GM19328 (cell line): Measurements from ENCODE around the gene WWC2.
"Not testable (repeated sequence)": the region's sequence is repeated elsewhere in the genome, so short reads cannot be mapped to it uniquely, and the experiment has no call there.

ENCODE experiments used
- ATAC-seq: cut with Tn5 transposase; IDR thresholded peaks from one replicate; pipeline ENCODE4 v1.9.1; 2021; ENCODE audit warnings: mild to moderate bottlenecking, moderate library complexity; ENCODE audit not compliant: unreplicated experiment

WWC2 gene

GRCh38 chr4:183326387-183326786, 227.3 kb downstream of the WWC2 start:
- not testable (repeated sequence) for ATAC-seq

GRCh38 chr4:183326853-183327252, 227.8 kb downstream of the WWC2 start:
- ATAC-seq, result no peak

GRCh38 chr4:183327827-183328226, 228.8 kb downstream of the WWC2 start:
- ATAC-seq, result no peak

GRCh38 chr4:183328832-183329231, 229.8 kb downstream of the WWC2 start:
- ATAC-seq, result no peak

GRCh38 chr4:183329244-183329643, 230.2 kb downstream of the WWC2 start:
- ATAC-seq, result no peak

GRCh38 chr4:183329954-183330742, 231.1 kb downstream of the WWC2 start:
- ATAC-seq, result no peak

- no peak for ATAC-seq
Measured at GRCh38 chr4:183330841-183331240, 231.8 kb downstream of the WWC2 start.

- ATAC-seq, result no peak
Measured at GRCh38 chr4:183332447-183332846, 233.4 kb downstream of the WWC2 start.

- ATAC-seq, result no peak
Measured at GRCh38 chr4:183333202-183333601, 234.1 kb downstream of the WWC2 start.

GRCh38 chr4:183333983-183334382, 234.9 kb downstream of the WWC2 start:
- ATAC-seq, result no peak

GRCh38 chr4:183335369-183335940, 236.4 kb downstream of the WWC2 start:
- ATAC-seq, result no peak

- ATAC-seq, result no peak
Measured at GRCh38 chr4:183337349-183337748, 238.3 kb downstream of the WWC2 start.

GRCh38 chr4:183337833-183338232, 238.8 kb downstream of the WWC2 start:
- ATAC-seq, result no peak

- no peak for ATAC-seq
Measured at GRCh38 chr4:183342541-183343533, 243.8 kb downstream of the WWC2 start.

- no peak for ATAC-seq
Measured at GRCh38 chr4:183343730-183344129, 244.7 kb downstream of the WWC2 start.

- ATAC-seq, result no peak
Measured at GRCh38 chr4:183344523-183345255, 245.6 kb downstream of the WWC2 start.

GRCh38 chr4:183345261-183345660, 246.2 kb downstream of the WWC2 start:
- ATAC-seq, result no peak

GRCh38 chr4:183347146-183347545, 248.1 kb downstream of the WWC2 start:
- no peak for ATAC-seq

GRCh38 chr4:183347566-183347965, 248.5 kb downstream of the WWC2 start:
- ATAC-seq, result no peak

- no peak for ATAC-seq
Measured at GRCh38 chr4:183348136-183348535, 249.1 kb downstream of the WWC2 start.
